GM23248 (cell line): ENCODE measurements around the gene EEIG2. TPM values are rescaled to one million over a fixed set of nuclear protein-coding genes. Genes with fewer than 3 reads are reported as not detected.
A peak's percentile ranks its signal among the peaks of the same experiment; 100 is the strongest.

Source experiments
- DNase-seq: peaks from one replicate; pipeline ENCODE4 v3.0.0-alpha.2; 2015
- H2AFZ ChIP-seq: fragments of 200-600 bp; sonication (generic); 2 replicates; pipeline ENCODE4 v1.6.1; 2016; ENCODE audit warnings: antibody characterized with exemption
- H3F3A ChIP-seq: fragments of 200-600 bp; sonication (generic); 2 replicates; pipeline ENCODE4 v1.6.1; 2016; ENCODE audit warnings: mild to moderate bottlenecking, antibody characterized with exemption, mixed run types; ENCODE audit not compliant: insufficient read depth
- H3K27ac ChIP-seq: fragments of 200-600 bp; sonication (generic); 2 replicates; pipeline ENCODE4 v1.5.1; 2016; ENCODE audit warnings: mild to moderate bottlenecking
- H3K27me3 ChIP-seq: fragments of 200-600 bp; sonication (generic); replicated peaks from 2 replicates; pipeline ENCODE4 v1.6.1; 2016; ENCODE audit warnings: mild to moderate bottlenecking; ENCODE audit not compliant: insufficient read depth
- H3K36me3 ChIP-seq: fragments of 200-600 bp; sonication (generic); 2 replicates; pipeline ENCODE4 v1.6.1; 2016; ENCODE audit warnings: low read depth, mild to moderate bottlenecking
- H3K4me1 ChIP-seq: fragments of 200-600 bp; sonication (generic); 2 replicates; pipeline ENCODE4 v1.6.1; 2016; ENCODE audit warnings: mild to moderate bottlenecking; ENCODE audit not compliant: insufficient read depth
- H3K4me2 ChIP-seq: fragments of 200-600 bp; sonication (generic); one replicate; pipeline ENCODE4 v1.6.1; 2016; ENCODE audit warnings: mild to moderate bottlenecking; ENCODE audit not compliant: unreplicated experiment
- H3K4me3 ChIP-seq: fragments of 200-600 bp; sonication (generic); 2 replicates; pipeline ENCODE4 v1.5.1; 2016; ENCODE audit warnings: mild to moderate bottlenecking
- H3K79me2 ChIP-seq: fragments of 200-600 bp; sonication (generic); 2 replicates; pipeline ENCODE4 v1.6.1; 2016; ENCODE audit warnings: mild to moderate bottlenecking; ENCODE audit not compliant: insufficient read depth
- H3K9ac ChIP-seq: fragments of 200-600 bp; sonication (generic); 2 replicates; pipeline ENCODE4 v1.6.1; 2016; ENCODE audit warnings: mild to moderate bottlenecking
- H3K9me2 ChIP-seq: fragments of 200-600 bp; sonication (generic); 2 replicates; pipeline ENCODE4 v1.6.1; 2016; ENCODE audit warnings: mixed run types, mild to moderate bottlenecking, moderate library complexity; ENCODE audit not compliant: insufficient read depth
- H3K9me3 ChIP-seq: fragments of 200-600 bp; sonication (generic); one replicate; pipeline ENCODE4 v1.6.1; 2017; ENCODE audit warnings: low read depth
- H4K20me1 ChIP-seq: fragments of 200-600 bp; sonication (generic); 2 replicates; pipeline ENCODE4 v1.6.0; 2016; ENCODE audit not compliant: insufficient read depth
- EZH2 ChIP-seq: fragments of 200-600 bp; sonication (generic); IDR thresholded peaks from 2 replicates; pipeline ENCODE4 v1.6.1; 2018; ENCODE audit warnings: antibody characterized with exemption, mild to moderate bottlenecking; ENCODE audit not compliant: insufficient read depth, poor library complexity, severe bottlenecking
- EZH2phosphoT487 ChIP-seq: fragments of 200-600 bp; sonication (generic); IDR thresholded peaks from 2 replicates; pipeline ENCODE4 v1.6.1; 2018; ENCODE audit warnings: antibody characterized with exemption, moderate library complexity, mild to moderate bottlenecking, low read depth; ENCODE audit not compliant: insufficient read depth
- WGBS, 2 experiments: methylation state at CpG; one replicate each; pipeline ENCODE4 v1.1.6; 2015 to 2017; ENCODE audit warnings: low lambda C conversion rate in 2 of 2, low coverage in 1 of 2; ENCODE audit errors: missing lambda C conversion rate in 2 of 2; 5-methylcytosine and 5-hydroxymethylcytosine counted together
- in situ Hi-C: fragments of 300-500 bp; cut with MboI; formaldehyde crosslinking; loops from 2 replicates; pipeline ENCODE4 v1.15.0; 2020
- polyA plus RNA-seq: library from polyadenylated mRNA; unstranded; fragments of >200 nt; fragmentation: Nextera tagmentation; extraction: Ambion mirVana; gene quantifications from 2 replicates; pipeline ENCODE4 v1.2.1, GENCODE V29; 2016
- total RNA-seq: library from RNA; depleted of rRNA; stranded (reverse); fragments of >200 nt; shearing (Covaris generic); gene quantifications from 2 replicates; pipeline ENCODE4 v1.2.3, GENCODE V29; 2014

The EEIG2 gene
- total and polyA plus RNA-seq, 2 experiments from 2014 or later, result 0.70 to 5.4 TPM

DNA sequence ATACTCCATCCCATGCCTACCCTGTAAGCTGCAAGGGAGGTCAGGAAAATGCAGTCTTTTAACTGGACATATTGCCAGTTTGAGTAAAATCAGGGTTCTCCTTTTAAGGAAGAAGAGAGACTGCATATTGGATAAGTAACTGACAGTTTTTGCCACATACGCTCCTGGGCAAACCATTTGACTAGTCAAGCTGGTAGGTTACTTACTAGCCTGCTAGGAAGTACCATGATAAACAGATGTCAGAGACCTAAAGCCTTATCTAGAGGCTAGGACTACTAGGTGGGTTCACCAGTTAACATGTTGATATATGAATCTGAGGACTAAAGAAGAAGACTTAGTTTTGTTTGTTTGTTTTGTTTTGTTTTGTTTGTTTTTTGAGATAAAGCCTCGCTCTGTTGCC is 33.5 kb downstream of the EEIG2 start:
- no peaks in the 10 kb centered on the region for H3K9me2 ChIP-seq
- 96 to 100% methylated on average over 2 of the region's 2 CpGs for WGBS, 2 experiments
- no peak overlapping the region for H2AFZ ChIP-seq
- H3K4me2 ChIP-seq, result no peak overlapping the region
- H3K4me3 ChIP-seq, result no peak overlapping the region
- no peak overlapping the region for H3K27ac ChIP-seq
- H3F3A ChIP-seq, result peaks cover 11% of the 10 kb centered on the region
- H3K9ac ChIP-seq, result no peak overlapping the region
- no peaks in the 10 kb centered on the region for H3K36me3 ChIP-seq
- no peaks in the 10 kb centered on the region for H3K27me3 ChIP-seq
- peaks cover 31% of the 10 kb centered on the region for H3K4me1 ChIP-seq
- H3K9me3 ChIP-seq, result no peaks in the 10 kb centered on the region
- in situ Hi-C loops, result no loop called here
- peaks cover 15% of the 10 kb centered on the region for H3K79me2 ChIP-seq
- no peak for DNase-seq
- TF ChIP-seq EZH2 (no peak), EZH2phosphoT487 (no peak)
- H4K20me1 ChIP-seq, result no peaks in the 10 kb centered on the region

DNA sequence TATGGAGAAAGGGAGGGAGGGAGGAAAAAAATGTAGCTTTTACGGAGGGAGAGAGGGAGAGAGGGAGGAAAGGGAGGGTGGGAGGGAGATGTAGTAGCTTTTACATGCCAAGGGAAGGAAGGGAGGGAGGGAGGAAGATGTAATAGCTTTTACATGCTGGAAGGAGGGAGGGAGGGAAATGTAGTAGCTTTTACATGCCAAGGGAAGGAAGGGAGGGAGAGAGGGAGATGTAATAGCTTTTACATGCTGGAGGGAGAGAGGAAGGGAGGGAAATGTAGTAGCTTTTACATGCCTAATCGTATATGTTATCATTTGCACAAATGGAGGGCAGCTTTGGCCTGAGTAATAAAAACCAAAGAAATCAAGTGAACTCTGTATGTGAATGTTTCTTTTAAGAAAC is 35.6 kb downstream of the EEIG2 start:
- Histone ChIP-seq H3K27me3 (no peaks in the 10 kb centered on the region), H3K4me1 (peaks cover 27% of the 10 kb centered on the region), H3K36me3 (no peaks in the 10 kb centered on the region), H4K20me1 (no peaks in the 10 kb centered on the region), H3K9me2 (no peaks in the 10 kb centered on the region), H3F3A (peaks cover 3% of the 10 kb centered on the region), H3K9ac (no peak overlapping the region), H3K4me3 (no peak overlapping the region), H3K9me3 (no peaks in the 10 kb centered on the region), H3K27ac (no peak overlapping the region), H3K4me2 (no peak overlapping the region), H3K79me2 (no peaks in the 10 kb centered on the region), H2AFZ (no peak overlapping the region)
- WGBS, 2 experiments, result 31 to 35% methylated on average over 1 to 2 of the region's 2 CpGs
- peak; percentile 28 for DNase-seq
- in situ Hi-C loops, result no loop called here
- no peak for TF ChIP-seq EZH2phosphoT487
- TF ChIP-seq EZH2, result no peak

DNA sequence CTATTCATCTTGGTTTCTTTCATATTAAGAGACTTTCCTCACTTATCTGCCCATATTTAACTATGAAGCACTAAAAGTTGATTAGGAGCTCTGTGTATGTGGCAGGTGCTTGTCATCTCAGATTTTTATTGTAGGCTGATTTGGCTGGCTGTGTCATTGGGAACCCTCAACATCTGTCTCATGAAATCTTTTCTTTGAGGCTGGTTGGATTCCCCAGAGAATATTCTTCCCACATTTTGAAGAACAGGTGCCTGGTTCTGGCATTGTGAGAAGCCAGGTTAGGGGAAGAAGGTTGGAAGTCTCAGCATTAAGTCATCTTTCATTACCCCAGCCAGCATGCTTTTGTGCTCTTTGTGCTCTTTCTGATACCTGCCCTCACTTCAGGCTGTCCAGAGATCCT is 37.1 kb downstream of the EEIG2 start:
- Histone ChIP-seq H4K20me1 (no peaks in the 10 kb centered on the region), H3F3A (no peaks in the 10 kb centered on the region), H3K9me2 (no peaks in the 10 kb centered on the region), H3K27me3 (no peaks in the 10 kb centered on the region), H3K4me3 (no peak overlapping the region), H3K9ac (no peak overlapping the region), H3K27ac (no peak overlapping the region), H2AFZ (no peak overlapping the region), H3K36me3 (no peaks in the 10 kb centered on the region), H3K4me2 (no peak overlapping the region), H3K4me1 (0 out of 2 replicates have a peak, but pooled peaks cover 14% of the 10 kb centered on the region), H3K9me3 (no peaks in the 10 kb centered on the region), H3K79me2 (no peaks in the 10 kb centered on the region)
- in situ Hi-C loops, result no loop called here
- no peak for TF ChIP-seq EZH2phosphoT487
- TF ChIP-seq EZH2, result no peak
- no peak for DNase-seq

DNA sequence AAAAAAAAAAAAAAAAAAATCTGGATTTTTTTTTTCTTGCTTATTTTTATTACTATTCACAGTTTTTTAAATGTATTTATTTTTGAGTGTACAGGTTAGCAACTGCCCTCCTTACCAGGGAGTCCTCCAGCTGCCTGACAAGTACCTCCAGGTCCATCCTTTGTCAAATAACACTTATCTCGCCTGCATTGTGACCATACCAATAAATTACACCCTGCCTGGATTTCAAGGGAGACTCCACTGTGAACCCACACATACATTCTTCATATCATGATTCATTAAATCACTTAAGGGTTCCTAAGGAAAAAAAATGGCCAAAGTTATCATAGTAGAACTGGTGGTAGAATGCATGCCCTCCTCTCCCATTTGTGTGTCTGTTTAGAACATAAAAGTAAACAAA is 38.4 kb downstream of the EEIG2 start:
- in situ Hi-C loops, result no loop called here
- Histone ChIP-seq H3K79me2 (no peaks in the 10 kb centered on the region), H3K27ac (no peak overlapping the region), H3K4me2 (no peak overlapping the region), H3F3A (no peaks in the 10 kb centered on the region), H3K9me2 (no peaks in the 10 kb centered on the region), H3K36me3 (no peaks in the 10 kb centered on the region), H4K20me1 (no peaks in the 10 kb centered on the region), H3K9ac (no peak overlapping the region), H3K4me3 (no peak overlapping the region), H3K4me1 (0 out of 2 replicates have a peak, but pooled peaks cover 9% of the 10 kb centered on the region), H3K9me3 (no peaks in the 10 kb centered on the region), H2AFZ (no peak overlapping the region), H3K27me3 (no peaks in the 10 kb centered on the region)
- DNase-seq, result peak; percentile 39
- 88 to 94% methylated on average over 1 of the region's 1 CpG for WGBS, 2 experiments
- TF ChIP-seq EZH2phosphoT487, result no peak
- TF ChIP-seq EZH2, result no peak

DNA sequence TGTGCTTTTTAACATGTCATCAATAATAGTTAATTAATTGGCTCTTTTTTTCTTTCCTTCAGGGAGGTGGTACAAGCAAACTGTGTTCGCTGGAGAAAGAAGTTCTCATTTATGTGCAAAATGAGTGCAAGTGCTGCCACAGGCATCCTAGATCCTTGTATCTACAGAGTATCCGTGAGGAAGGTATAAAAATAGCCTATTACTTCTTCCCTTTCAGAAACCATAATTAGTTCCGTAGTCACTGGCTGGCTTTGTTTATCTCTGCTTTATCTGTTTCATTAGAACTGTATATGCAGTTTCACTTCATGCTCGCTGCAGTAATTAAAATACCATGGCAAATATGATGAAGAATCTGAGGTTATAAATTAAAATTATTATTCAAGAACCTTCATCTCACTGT is 40.6 kb downstream of the EEIG2 start:
- H3K27ac ChIP-seq, result no peak overlapping the region
- no peaks in the 10 kb centered on the region for H3K27me3 ChIP-seq
- no peak overlapping the region for H2AFZ ChIP-seq
- DNase-seq, result no peak
- TF ChIP-seq EZH2, result no peak
- TF ChIP-seq EZH2phosphoT487, result no peak
- H3K4me3 ChIP-seq, result no peak overlapping the region
- H3K9me3 ChIP-seq, result no peaks in the 10 kb centered on the region
- no peaks in the 10 kb centered on the region for H3K79me2 ChIP-seq
- H3K4me1 ChIP-seq, result 0 out of 2 replicates have a peak, but pooled peaks cover 9% of the 10 kb centered on the region
- 74 to 81% methylated on average over 4 of the region's 4 CpGs for WGBS, 2 experiments
- in situ Hi-C loops, result no loop called here
- no peak overlapping the region for H3K4me2 ChIP-seq
- H3K36me3 ChIP-seq, result no peaks in the 10 kb centered on the region
- no peak overlapping the region for H3K9ac ChIP-seq
- no peaks in the 10 kb centered on the region for H4K20me1 ChIP-seq
- no peaks in the 10 kb centered on the region for H3K9me2 ChIP-seq
- H3F3A ChIP-seq, result no peaks in the 10 kb centered on the region
